CD4-positive, alpha-beta T cell (primary cell): ENCODE results near the gene HCAR3. TPM values are rescaled to one million over a fixed set of nuclear protein-coding genes. Genes with fewer than 3 reads are reported as not detected.

Experiments used
- ATAC-seq: fragments of 200-7000 bp; cut with Tn5 transposase; one replicate; pipeline ENCODE4 v1.10.0; 2022; ENCODE audit warnings: mild to moderate bottlenecking; ENCODE audit not compliant: poor library complexity
- CTCF ChIA-PET: fragments of 350-600 bp; sonication (Branson Sonifier 250); formaldehyde crosslinking; loops from one replicate; lab custom pipeline; 2021; ENCODE audit warnings: antibody characterized with exemption, inconsistent platforms; lab: Charles Lee
- POLR2A ChIA-PET: fragments of 350-600 bp; sonication (Branson Sonifier 250); formaldehyde crosslinking; loops from one replicate; lab custom pipeline; 2021; ENCODE audit warnings: antibody characterized with exemption, inconsistent platforms; lab: Charles Lee
- DNase-seq, 14 experiments: peaks; one replicate each; pipeline ENCODE4 v3.0.0-alpha.2; 2013 to 2020; ENCODE audit warnings: mixed read lengths in 2 of 14
- H3K27ac ChIP-seq, 2 donors: one replicate each; pipeline versions ENCODE4 v1.5.1 to v1.7.0; 2013; ENCODE audit warnings: low read length in 2 of 2, low read depth in 1 of 2, mild to moderate bottlenecking in 1 of 2
- H3K27me3 ChIP-seq, 2 experiments: 1 replicate in 1 of 2; 2 replicates in 1 of 2; pipeline versions ENCODE4 v1.6.1 to v1.7.0; 2013; ENCODE audit warnings: low read length in 2 of 2, control low read depth in 1 of 2, mild to moderate bottlenecking in 1 of 2, moderate library complexity in 1 of 2; ENCODE audit not compliant: insufficient read depth in 2 of 2, control insufficient read depth in 1 of 2
- H3K36me3 ChIP-seq: one replicate; pipeline ENCODE4 v1.6.1; 2013; ENCODE audit warnings: low read length, control low read depth; ENCODE audit not compliant: insufficient read depth
- H3K4me1 ChIP-seq: one replicate; pipeline ENCODE4 v1.6.1; 2013; ENCODE audit warnings: low read length, control low read depth; ENCODE audit not compliant: insufficient read depth
- H3K4me3 ChIP-seq: one replicate; pipeline ENCODE4 v1.5.1; 2013; ENCODE audit warnings: mild to moderate bottlenecking, low read length, moderate library complexity
- H3K9me3 ChIP-seq, 2 experiments: 1 replicate in 1 of 2; 2 replicates in 1 of 2; pipeline versions ENCODE4 v1.6.1 to v1.7.0; 2013; ENCODE audit warnings: low read length in 2 of 2, mild to moderate bottlenecking in 2 of 2, control low read depth in 1 of 2, moderate library complexity in 1 of 2; ENCODE audit not compliant: control insufficient read depth in 1 of 2, insufficient read depth in 1 of 2
- H3K27ac Mint-ChIP-seq: one replicate; pipeline ENCODE4 v1.8.0; 2020; ENCODE audit warnings: mixed read lengths
- H3K27me3 Mint-ChIP-seq: one replicate; pipeline ENCODE4 v1.8.0; 2021; ENCODE audit warnings: mixed read lengths
- H3K36me3 Mint-ChIP-seq: one replicate; pipeline ENCODE4 v1.8.0; 2021; ENCODE audit warnings: low read depth, mixed read lengths
- H3K4me1 Mint-ChIP-seq: one replicate; pipeline ENCODE4 v1.8.0; 2021; ENCODE audit warnings: low read depth, mixed read lengths
- H3K4me3 Mint-ChIP-seq: one replicate; pipeline ENCODE4 v1.8.0; 2020; ENCODE audit warnings: mild to moderate bottlenecking, mixed read lengths
- H3K9me3 Mint-ChIP-seq: one replicate; pipeline ENCODE4 v1.8.0; 2020; ENCODE audit warnings: mixed read lengths
- CTCF ChIP-seq: fragments of 200-600 bp; IDR thresholded peaks from one replicate; pipeline ENCODE4 v1.8.0; 2022; ENCODE audit warnings: antibody characterized with exemption, mild to moderate bottlenecking
- intact Hi-C, 2 experiments: fragments of 100-400 bp; cut with DNase I in 1 of 2; cut with micrococcal nuclease in 1 of 2; formaldehyde crosslinking; loops; one replicate each; pipeline versions ENCODE4 v1.15.1 to v1.9.0; 2023 to 2025; cut with DNase I, micrococcal nuclease
- total RNA-seq, 174 experiments: library from RNA in 2 of 174; stranded (reverse) in 2 of 174; gene quantifications; one replicate each; pipeline ENCODE4 v1.2.3 and lab custom pipeline; 2021 to 2026

HCAR3 gene
- total RNA-seq, 2 experiments from 2014 or later, result 0.33 to 0.39 TPM

- no peaks in the 10 kb centered on the region for H3K9me3 Mint-ChIP-seq
- CTCF ChIA-PET, result no interaction called here
- H3K27me3 Mint-ChIP-seq, result no peaks in the 10 kb centered on the region
- Histone ChIP-seq H3K9me3 (no peaks in the 10 kb centered on the region), H3K27ac (no peak overlapping the region), H3K36me3 (no peaks in the 10 kb centered on the region), H3K4me3 (no peak overlapping the region), H3K4me1 (peaks cover 3% of the 10 kb centered on the region), H3K27me3 (no peaks in the 10 kb centered on the region)
- no peaks in the 10 kb centered on the region for H3K4me1 Mint-ChIP-seq
- POLR2A ChIA-PET, result no interaction called here
- intact Hi-C loops, result no loop called here
- H3K27ac Mint-ChIP-seq, result no peak overlapping the region
- H3K4me3 Mint-ChIP-seq, result no peak overlapping the region
- H3K36me3 Mint-ChIP-seq, result no peaks in the 10 kb centered on the region
- TF ChIP-seq CTCF, result no peak
- ATAC-seq, result no peak
- no peak for DNase-seq
These were observed 25.0 kb downstream of the HCAR3 start for GRCh38 chr12:122691566-122691965.

GRCh38 chr12:122688291-122688690 lies 28.3 kb downstream of the HCAR3 start:
- no peaks in the 10 kb centered on the region for H3K9me3 ChIP-seq
- no peaks in the 10 kb centered on the region for H3K36me3 ChIP-seq
- Mint-ChIP-seq H3K36me3 (no peaks in the 10 kb centered on the region), H3K4me3 (no peak overlapping the region), H3K9me3 (no peaks in the 10 kb centered on the region), H3K27me3 (no peaks in the 10 kb centered on the region), H3K27ac (no peak overlapping the region), H3K4me1 (no peaks in the 10 kb centered on the region)
- H3K27ac ChIP-seq, result no peak overlapping the region
- ATAC-seq, result no peak
- no peak for TF ChIP-seq CTCF
- intact Hi-C loops, result no loop called here
- peaks cover 3% of the 10 kb centered on the region for H3K4me1 ChIP-seq
- no peaks in the 10 kb centered on the region for H3K27me3 ChIP-seq
- ChIA-PET CTCF (no interaction called here), POLR2A (no interaction called here)
- DNase-seq, result no peak
- H3K4me3 ChIP-seq, result no peak overlapping the region

GRCh38 chr12:122687086-122687485 lies 29.5 kb downstream of the HCAR3 start:
- Histone ChIP-seq H3K4me1 (peaks cover 3% of the 10 kb centered on the region), H3K27me3 (no peaks in the 10 kb centered on the region), H3K9me3 (no peaks in the 10 kb centered on the region), H3K4me3 (no peak overlapping the region), H3K27ac (no peak overlapping the region), H3K36me3 (no peaks in the 10 kb centered on the region)
- intact Hi-C loops, result no loop called here
- no peaks in the 10 kb centered on the region for H3K4me1 Mint-ChIP-seq
- no peak overlapping the region for H3K4me3 Mint-ChIP-seq
- no peak for TF ChIP-seq CTCF
- ATAC-seq (no peak), DNase-seq (no peak)
- H3K27ac Mint-ChIP-seq, result no peak overlapping the region
- CTCF ChIA-PET, result no interaction called here
- H3K27me3 Mint-ChIP-seq, result no peaks in the 10 kb centered on the region
- H3K9me3 Mint-ChIP-seq, result no peaks in the 10 kb centered on the region
- no peaks in the 10 kb centered on the region for H3K36me3 Mint-ChIP-seq
- POLR2A ChIA-PET, result no interaction called here
